ENCODE measurements around the gene ERF. TPM values are rescaled to one million over a fixed set of nuclear protein-coding genes. Genes with fewer than 3 reads are reported as not detected.

Gene ERF
- total and polyA plus RNA-seq, 10 donors: 13.5 to 73.1 (median 48.0) TPM

DNA sequence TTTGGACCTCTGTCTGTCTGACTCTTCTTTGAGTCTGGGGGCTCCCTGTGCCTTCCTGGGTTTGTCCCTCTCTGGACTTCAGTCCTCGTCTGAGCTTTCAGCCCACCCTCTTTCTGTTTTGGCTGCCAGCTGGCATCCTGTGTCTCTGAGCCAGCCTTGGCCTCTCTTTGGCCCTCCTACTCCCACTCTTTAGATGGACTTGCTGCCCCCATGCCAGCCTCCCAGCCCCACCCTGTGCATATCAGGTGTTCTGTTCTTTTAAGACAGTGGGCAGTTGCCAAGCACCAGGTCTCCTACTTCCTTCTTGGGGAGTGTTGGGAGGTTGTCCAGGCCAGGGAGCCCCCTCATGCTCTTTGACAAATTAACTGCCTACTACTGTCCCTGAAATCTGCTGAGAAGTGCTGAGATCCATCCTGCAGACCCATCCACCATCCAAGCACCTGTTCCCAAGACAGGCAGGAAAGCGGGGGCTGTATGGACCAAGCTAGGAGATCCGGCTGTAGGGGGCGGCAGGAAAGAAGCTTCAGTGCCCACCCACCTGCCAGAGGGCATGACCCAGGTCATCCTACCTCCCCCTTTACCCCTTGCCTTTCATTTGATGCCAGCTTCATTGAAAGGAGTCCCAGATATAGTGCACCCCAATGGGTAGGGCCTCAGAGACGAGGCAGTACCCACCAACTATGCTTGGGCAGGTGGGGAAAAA lies 23.7 kb upstream of the ERF start:
- Histone ChIP-seq H3K36me3 (peaks cover 0 to 45% (median 15%) of the 10 kb centered on the region in 6 donors), H3K27ac (peak overlapping the region in 7 of 8 donors; percentile 24 to 99 (median 97)), H3K4me1 (peaks cover 68 to 100% (median 94%) of the 10 kb centered on the region in 6 donors), H3K4me3 (peak overlapping the region in 1 of 8 donors; percentile 91), H3K9me3 (no peaks in the 10 kb centered on the region), H3K27me3 (replicated peaks in 1 of 7) (no peaks in the 10 kb centered on the region)
- WGBS, 5 donors: 52 to 78% (median 64%) methylated on average over 5 of the region's 5 CpGs
- intact Hi-C loops (cut with DNase I; ENCODE audit: low total_unique reads): no loop called here
- TF ChIP-seq POLR2A (IDR thresholded peaks at IDR 0.05) (no peak), POLR2AphosphoS5 (IDR thresholded peaks at IDR 0.05) (peak in 1 of 3 donors; percentile 21)
- no peak for DNase-seq

DNA sequence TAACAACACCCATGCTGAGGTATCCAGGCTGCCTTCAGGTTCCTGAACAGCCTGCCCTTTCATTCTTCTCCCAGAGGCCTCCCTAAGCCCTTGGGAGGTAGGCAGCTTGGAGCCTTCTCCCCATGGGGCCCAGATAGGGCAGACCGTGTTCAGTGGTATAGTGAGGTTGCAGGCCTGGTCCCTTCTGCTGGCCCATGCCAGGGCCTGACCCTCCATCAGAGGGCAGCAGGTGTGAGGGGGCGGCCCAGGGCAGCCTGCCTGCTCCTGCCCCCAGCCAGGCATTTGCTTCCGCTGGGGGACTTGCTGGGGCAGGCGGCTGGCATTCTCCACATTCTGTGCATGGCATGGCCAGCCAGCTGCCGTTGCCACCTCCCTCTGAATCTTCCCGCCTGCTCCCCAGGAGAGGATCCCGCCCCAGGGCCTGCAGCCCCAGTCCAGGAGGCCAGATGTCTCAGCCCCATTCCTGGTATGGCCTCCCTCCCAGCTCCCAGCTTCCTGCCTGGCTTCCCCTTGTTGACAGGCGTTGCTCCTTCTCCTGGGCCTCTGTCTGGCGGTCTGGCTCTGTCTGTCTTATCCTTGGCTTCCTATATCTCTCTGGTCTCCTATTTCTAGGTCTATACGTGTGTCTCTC lies 23.0 kb upstream of the ERF start:
- H3K4me1 ChIP-seq: peaks cover 65 to 100% (median 91%) of the 10 kb centered on the region in 6 donors
- WGBS, 5 donors: 56 to 72% (median 59%) methylated on average over 6 to 10 of the region's 10 CpGs
- DNase-seq: peak; percentile 79

DNA sequence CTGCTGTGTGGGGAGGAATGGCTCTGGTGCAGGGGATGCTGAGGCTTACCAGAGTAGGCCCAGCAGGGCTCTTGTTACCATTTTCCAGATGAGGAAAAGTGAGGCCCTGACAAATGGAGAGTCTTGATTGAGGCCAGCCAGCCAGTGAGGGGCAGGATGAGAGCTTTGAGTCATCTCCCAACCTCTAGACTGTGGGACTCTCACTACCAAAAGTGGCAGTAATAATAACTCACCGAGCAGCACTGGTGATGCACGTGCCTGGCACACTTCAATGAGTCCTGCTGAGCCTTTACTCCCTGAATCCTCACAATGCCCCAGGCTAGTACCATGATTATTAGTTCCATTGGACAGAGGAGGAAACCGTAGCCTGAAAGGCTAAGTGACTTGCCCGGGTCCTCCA lies 21.9 kb upstream of the ERF start:
- peaks cover 0 to 62% (median 32%) of the 10 kb centered on the region in 6 donors for H3K36me3 ChIP-seq
- no peak for DNase-seq
- H3K9me3 ChIP-seq: no peaks in the 10 kb centered on the region
- no peak overlapping the region for H3K4me3 ChIP-seq
- peaks cover 54 to 100% (median 85%) of the 10 kb centered on the region in 6 donors for H3K4me1 ChIP-seq
- TF ChIP-seq, protein P1, sequence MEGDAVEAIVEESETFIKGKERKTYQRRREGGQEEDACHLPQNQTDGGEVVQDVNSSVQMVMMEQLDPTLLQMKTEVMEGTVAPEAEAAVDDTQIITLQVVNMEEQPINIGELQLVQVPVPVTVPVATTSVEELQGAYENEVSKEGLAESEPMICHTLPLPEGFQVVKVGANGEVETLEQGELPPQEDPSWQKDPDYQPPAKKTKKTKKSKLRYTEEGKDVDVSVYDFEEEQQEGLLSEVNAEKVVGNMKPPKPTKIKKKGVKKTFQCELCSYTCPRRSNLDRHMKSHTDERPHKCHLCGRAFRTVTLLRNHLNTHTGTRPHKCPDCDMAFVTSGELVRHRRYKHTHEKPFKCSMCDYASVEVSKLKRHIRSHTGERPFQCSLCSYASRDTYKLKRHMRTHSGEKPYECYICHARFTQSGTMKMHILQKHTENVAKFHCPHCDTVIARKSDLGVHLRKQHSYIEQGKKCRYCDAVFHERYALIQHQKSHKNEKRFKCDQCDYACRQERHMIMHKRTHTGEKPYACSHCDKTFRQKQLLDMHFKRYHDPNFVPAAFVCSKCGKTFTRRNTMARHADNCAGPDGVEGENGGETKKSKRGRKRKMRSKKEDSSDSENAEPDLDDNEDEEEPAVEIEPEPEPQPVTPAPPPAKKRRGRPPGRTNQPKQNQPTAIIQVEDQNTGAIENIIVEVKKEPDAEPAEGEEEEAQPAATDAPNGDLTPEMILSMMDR (IDR thresholded peaks at IDR 0.05 in 8 of 11, conservative IDR thresholded peaks at IDR 0.05 in 3 of 11): no peak
- TF ChIP-seq POLR2A (IDR thresholded peaks at IDR 0.05) (no peak), POLR2AphosphoS5 (IDR thresholded peaks at IDR 0.05) (no peak)
- 59 to 90% (median 85%) methylated on average over 4 of the region's 4 CpGs for WGBS, 5 donors
- intact Hi-C loops (cut with DNase I; ENCODE audit: low total_unique reads): no loop called here
- no peaks in the 10 kb centered on the region for H3K27me3 ChIP-seq (replicated peaks in 1 of 7)
- H3K27ac ChIP-seq: peak overlapping the region in 5 of 8 donors; percentile 95 to 99 (median 97)

More for the DNA sequence above, 23.0 kb upstream of the ERF start:
- intact Hi-C loops (cut with DNase I; ENCODE audit: low total_unique reads): no loop called here
- peak overlapping the region; percentile 9 to 99 (median 96) for H3K27ac ChIP-seq
- H3K9me3 ChIP-seq: no peaks in the 10 kb centered on the region
- TF ChIP-seq POLR2A (IDR thresholded peaks at IDR 0.05) (no peak), POLR2AphosphoS5 (IDR thresholded peaks at IDR 0.05) (peak; percentile 29 to 58 (median 46))
- TF ChIP-seq, protein P1 (IDR thresholded peaks at IDR 0.05 in 8 of 11, conservative IDR thresholded peaks at IDR 0.05 in 3 of 11): no peak
- H3K4me3 ChIP-seq: no peak overlapping the region
- no peaks in the 10 kb centered on the region for H3K27me3 ChIP-seq (replicated peaks in 1 of 7)
- peaks cover 0 to 51% (median 21%) of the 10 kb centered on the region in 6 donors for H3K36me3 ChIP-seq

DNA sequence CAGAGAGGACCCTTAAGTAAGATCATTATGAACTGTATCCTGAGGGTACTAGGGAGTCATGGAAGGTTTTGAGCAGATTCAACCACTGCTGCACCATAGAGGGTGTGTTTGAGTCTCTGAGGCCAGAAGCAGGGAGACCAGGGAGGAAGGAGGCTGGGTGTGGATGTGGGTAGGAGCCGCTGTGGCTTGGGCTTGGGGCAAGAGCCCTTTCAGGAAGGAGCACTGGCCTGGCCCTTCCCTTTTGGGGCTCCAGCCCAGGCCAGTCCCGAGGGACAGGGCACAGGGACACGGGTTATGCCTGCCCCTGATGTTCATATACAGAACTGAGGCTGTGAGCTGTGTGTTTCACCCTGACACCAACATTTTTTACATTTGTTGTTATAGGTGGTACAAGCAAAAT lies 21.4 kb upstream of the ERF start:
- TF ChIP-seq, protein P1 (IDR thresholded peaks at IDR 0.05 in 8 of 11, conservative IDR thresholded peaks at IDR 0.05 in 3 of 11): no peak
- no peak for TF ChIP-seq POLR2AphosphoS5 (IDR thresholded peaks at IDR 0.05)
- no peak for TF ChIP-seq POLR2A (IDR thresholded peaks at IDR 0.05)
- Histone ChIP-seq H3K36me3 (peaks cover 0 to 66% (median 33%) of the 10 kb centered on the region in 6 donors), H3K4me3 (no peak overlapping the region), H3K4me1 (peaks cover 54 to 100% (median 85%) of the 10 kb centered on the region in 6 donors), H3K27ac (peak overlapping the region in 5 of 8 donors; percentile 9 to 99 (median 97)), H3K9me3 (no peaks in the 10 kb centered on the region), H3K27me3 (replicated peaks in 1 of 7) (no peaks in the 10 kb centered on the region)
- DNase-seq: no peak
- intact Hi-C loops (cut with DNase I; ENCODE audit: low total_unique reads): no loop called here
- 32 to 55% (median 41%) methylated on average over 3 of the region's 3 CpGs for WGBS, 5 donors

Data from spleen (tissue), 11 donors.